HEK293 (cell line): ENCODE results near the gene HOXB8.

Experiments
- CTCF ChIP-seq: fragments of 450-650 bp; formaldehyde crosslinking; IDR thresholded peaks from 2 replicates; pipeline ENCODE4 v1.5.1; 2016; ENCODE audit warnings: missing biosample characterization, missing genetic modification characterization
- PRDM1 ChIP-seq: fragments of 450-650 bp; formaldehyde crosslinking; IDR thresholded peaks from 2 replicates; pipeline ENCODE4; 2016; ENCODE audit warnings: missing biosample characterization, missing genetic modification characterization
- SP3 ChIP-seq: fragments of 450-650 bp; formaldehyde crosslinking; IDR thresholded peaks from 2 replicates; pipeline ENCODE4 v1.5.1; 2016; ENCODE audit warnings: missing biosample characterization, missing genetic modification characterization
- TRIM28 ChIP-seq: IDR thresholded peaks from 2 replicates; pipeline ENCODE4 v1.6.1; 2011; ENCODE audit warnings: low read length, control low read depth, borderline replicate concordance
- ZBTB11 ChIP-seq: fragments of 450-650 bp; formaldehyde crosslinking; conservative IDR thresholded peaks from 2 replicates; pipeline ENCODE4 v1.5.1; 2016; ENCODE audit warnings: low read depth, missing biosample characterization, missing genetic modification characterization
- ZFP41 ChIP-seq: fragments of 450-650 bp; formaldehyde crosslinking; IDR thresholded peaks from 2 replicates; pipeline ENCODE4 v1.5.1; 2016; ENCODE audit warnings: missing biosample characterization, missing genetic modification characterization, borderline replicate concordance
- ZNF132 ChIP-seq: fragments of 450-650 bp; formaldehyde crosslinking; IDR thresholded peaks from 2 replicates; pipeline ENCODE4 v1.5.1; 2017; ENCODE audit warnings: missing biosample characterization, missing genetic modification characterization, borderline replicate concordance
- ZNF184 ChIP-seq: fragments of 450-650 bp; IDR thresholded peaks from 2 replicates; pipeline ENCODE4 v1.5.1; 2018; ENCODE audit warnings: missing biosample characterization, mild to moderate bottlenecking, missing genetic modification characterization
- ZNF23 ChIP-seq: fragments of 450-650 bp; formaldehyde crosslinking; IDR thresholded peaks from 2 replicates; pipeline ENCODE4 v1.5.1; 2016; ENCODE audit warnings: missing biosample characterization, missing genetic modification characterization, borderline replicate concordance
- ZNF248 ChIP-seq: fragments of 450-650 bp; formaldehyde crosslinking; IDR thresholded peaks from 2 replicates; pipeline ENCODE4 v1.5.1; 2017; ENCODE audit warnings: missing biosample characterization, missing genetic modification characterization
- ZNF292 ChIP-seq: fragments of 450-650 bp; formaldehyde crosslinking; IDR thresholded peaks from 2 replicates; pipeline ENCODE4 v1.5.1; 2016; ENCODE audit warnings: low read depth, missing biosample characterization, missing genetic modification characterization, borderline replicate concordance
- ZNF549 ChIP-seq: fragments of 450-650 bp; IDR thresholded peaks from 2 replicates; pipeline ENCODE4 v1.5.1; 2018; ENCODE audit warnings: missing biosample characterization, missing genetic modification characterization, mild to moderate bottlenecking, inconsistent platforms, moderate library complexity
- TF ChIP-seq, protein P1 (sequence below): fragments of 450-650 bp; formaldehyde crosslinking; IDR thresholded peaks from 2 replicates; pipeline ENCODE4 v1.5.1; 2016; ENCODE audit warnings: missing biosample characterization, missing genetic modification characterization
- TF ChIP-seq, protein P2 (sequence below): fragments of 450-650 bp; formaldehyde crosslinking; IDR thresholded peaks from 2 replicates; pipeline ENCODE4 v1.5.1; 2016; ENCODE audit warnings: missing biosample characterization, missing genetic modification characterization

DNA sequence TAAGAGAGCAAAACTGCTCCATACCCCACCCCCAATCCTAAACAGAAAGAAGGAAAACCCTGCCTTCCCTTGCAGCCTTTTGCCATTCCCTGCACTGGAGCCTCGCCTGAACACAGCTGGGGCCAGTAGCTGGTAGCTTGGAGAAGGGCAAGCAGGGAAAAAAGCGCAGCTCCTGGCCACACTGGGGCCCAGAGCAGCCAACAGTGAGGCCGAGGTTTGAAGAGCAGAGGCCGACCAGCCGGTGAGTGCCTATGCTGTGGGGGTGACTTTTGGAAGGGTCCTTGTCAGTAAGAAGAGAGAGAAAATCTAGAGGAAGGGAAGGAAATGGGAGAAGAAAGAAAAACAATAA lies 14.3 kb upstream of the HOXB8 start:
- TF ChIP-seq SP3 (tag by site-specific recombination) (no peak), CTCF (tag by site-specific recombination) (no peak), ZNF184 (tag by site-specific recombination) (no peak), ZNF23 (no peak), ZNF248 (no peak), ZBTB11 (tag by site-specific recombination) (no peak), ZNF549 (tag by site-specific recombination) (no peak), ZFP41 (tag by site-specific recombination) (no peak), TRIM28 (no peak), ZNF292 (tag by site-specific recombination) (no peak), ZNF132 (no peak), PRDM1 (tag by site-specific recombination) (no peak)
- TF ChIP-seq, protein P1, sequence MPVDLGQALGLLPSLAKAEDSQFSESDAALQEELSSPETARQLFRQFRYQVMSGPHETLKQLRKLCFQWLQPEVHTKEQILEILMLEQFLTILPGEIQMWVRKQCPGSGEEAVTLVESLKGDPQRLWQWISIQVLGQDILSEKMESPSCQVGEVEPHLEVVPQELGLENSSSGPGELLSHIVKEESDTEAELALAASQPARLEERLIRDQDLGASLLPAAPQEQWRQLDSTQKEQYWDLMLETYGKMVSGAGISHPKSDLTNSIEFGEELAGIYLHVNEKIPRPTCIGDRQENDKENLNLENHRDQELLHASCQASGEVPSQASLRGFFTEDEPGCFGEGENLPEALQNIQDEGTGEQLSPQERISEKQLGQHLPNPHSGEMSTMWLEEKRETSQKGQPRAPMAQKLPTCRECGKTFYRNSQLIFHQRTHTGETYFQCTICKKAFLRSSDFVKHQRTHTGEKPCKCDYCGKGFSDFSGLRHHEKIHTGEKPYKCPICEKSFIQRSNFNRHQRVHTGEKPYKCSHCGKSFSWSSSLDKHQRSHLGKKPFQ (tag by site-specific recombination) = no peak
- TF ChIP-seq, protein P2, sequence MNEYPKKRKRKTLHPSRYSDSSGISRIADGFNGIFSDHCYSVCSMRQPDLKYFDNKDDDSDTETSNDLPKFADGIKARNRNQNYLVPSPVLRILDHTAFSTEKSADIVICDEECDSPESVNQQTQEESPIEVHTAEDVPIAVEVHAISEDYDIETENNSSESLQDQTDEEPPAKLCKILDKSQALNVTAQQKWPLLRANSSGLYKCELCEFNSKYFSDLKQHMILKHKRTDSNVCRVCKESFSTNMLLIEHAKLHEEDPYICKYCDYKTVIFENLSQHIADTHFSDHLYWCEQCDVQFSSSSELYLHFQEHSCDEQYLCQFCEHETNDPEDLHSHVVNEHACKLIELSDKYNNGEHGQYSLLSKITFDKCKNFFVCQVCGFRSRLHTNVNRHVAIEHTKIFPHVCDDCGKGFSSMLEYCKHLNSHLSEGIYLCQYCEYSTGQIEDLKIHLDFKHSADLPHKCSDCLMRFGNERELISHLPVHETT (tag by site-specific recombination) = no peak
